ENCODE results near the gene GSTCD. TPM values are rescaled to one million over a fixed set of nuclear protein-coding genes. Genes with fewer than 3 reads are reported as not detected.

GSTCD gene
- total and polyA plus RNA-seq, 2 of the 4 experiments (the other 2 are of a cell fraction) = 5.2 to 20.3 TPM

- Histone ChIP-seq H3K14ac (replicated peaks; ENCODE audit: low read depth, low read length) (no peak overlapping the region), H4K91ac (ENCODE audit: insufficient read depth, low read depth, low read length) (no peak overlapping the region), H3K36me3 (ENCODE audit: control insufficient read depth, insufficient read depth, low read length) (no peaks in the 10 kb centered on the region), H3K18ac (ENCODE audit: low read depth, low read length) (no peak overlapping the region), H3K4ac (ENCODE audit: low read depth, low read length) (no peak overlapping the region), H3K79me1 (ENCODE audit: low read depth in 1 of 2, low read length in 2 of 2) (no peaks in the 10 kb centered on the region), H2BK20ac (ENCODE audit: low read depth, low read length) (no peak overlapping the region), H3K4me3 (ENCODE audit: insufficient read depth, low read depth, low read length) (no peak overlapping the region), H3K9me3 (ENCODE audit: control insufficient read depth, insufficient read depth, low read length) (no peaks in the 10 kb centered on the region), H2AK5ac (ENCODE audit: low read depth, low read length) (no peak overlapping the region), H4K8ac (ENCODE audit: low read depth in 2 of 2, low read length in 2 of 2) (no peak overlapping the region), H3K4me1 (ENCODE audit: control insufficient read depth, insufficient read depth, low read length) (no peaks in the 10 kb centered on the region), H3K27me3 (ENCODE audit: control insufficient read depth, insufficient read depth, low read length) (no peaks in the 10 kb centered on the region), H3K9ac (ENCODE audit: low read depth, low read length) (no peak overlapping the region), H2AFZ (replicated peaks; ENCODE audit: low read length, poor library complexity) (no peak overlapping the region), H3K56ac (ENCODE audit: extremely low read depth, insufficient read depth, low read length) (no peak overlapping the region), H2BK120ac (ENCODE audit: low read depth, low read length) (no peak overlapping the region), H4K20me1 (ENCODE audit: insufficient read depth, low read length) (no peaks in the 10 kb centered on the region), H2AK9ac (replicated peaks; ENCODE audit: low read depth, low read length, poor library complexity) (no peak overlapping the region), H3K27ac (ENCODE audit: insufficient read depth, low read length) (no peak overlapping the region), H3K23ac (ENCODE audit: low read depth, low read length) (no peak overlapping the region), H2BK15ac (ENCODE audit: low read depth, low read length) (no peak overlapping the region), H3K4me2 (ENCODE audit: low read depth, low read length) (no peak overlapping the region), H4K5ac (ENCODE audit: low read depth, low read length) (no peak overlapping the region), H3K9me1 (ENCODE audit: insufficient read depth, low read length) (no peaks in the 10 kb centered on the region), H2BK5ac (ENCODE audit: low read depth, low read length, poor library complexity, severe bottlenecking) (no peak overlapping the region)
- TF ChIP-seq NFE2L2 (IDR thresholded peaks at IDR 0.05; ENCODE audit: low read depth, low read length) = no peak
- no peak for TF ChIP-seq RAD21 (IDR thresholded peaks at IDR 0.05; ENCODE audit: low read length)
- no peak for TF ChIP-seq RCOR1 (IDR thresholded peaks at IDR 0.05; ENCODE audit: insufficient replicate concordance, low read length)
- TF ChIP-seq POLR2A (IDR thresholded peaks at IDR 0.05; ENCODE audit: low read depth, low read length) = no peak
- no peak for TF ChIP-seq CHD1 (IDR thresholded peaks at IDR 0.05; ENCODE audit: low read depth, low read length)
- no peak for TF ChIP-seq CTCF (conservative IDR thresholded peaks at IDR 0.05; ENCODE audit: low read depth, low read length)
- TF ChIP-seq FOS (IDR thresholded peaks at IDR 0.05; ENCODE audit: low read depth, low read length) = no peak
- TF ChIP-seq USF2 (IDR thresholded peaks at IDR 0.05; ENCODE audit: low read depth, low read length) = no peak
- TF ChIP-seq MXI1 (IDR thresholded peaks at IDR 0.05; ENCODE audit: borderline replicate concordance, low read depth, low read length) = no peak
- no peak for TF ChIP-seq RFX5 (IDR thresholded peaks at IDR 0.05; ENCODE audit: low read depth, low read length)
- no peak for TF ChIP-seq CEBPB (IDR thresholded peaks at IDR 0.05; ENCODE audit: low read depth, low read length)
- TF ChIP-seq MAFK (IDR thresholded peaks at IDR 0.05; ENCODE audit: low read depth, low read length) = no peak
- no peak for TF ChIP-seq MAZ (IDR thresholded peaks at IDR 0.05; ENCODE audit: borderline replicate concordance, low read depth, low read length)
- ChIA-PET CTCF (interaction anchor here (0.6 kb wide), 1 partner anchor 64 kb away, joined by 3 read pairs; no protein-coding TSS in a partner anchor), POLR2A (ENCODE audit: unreplicated experiment) (no interaction called here)
- WGBS, 2 experiments (ENCODE audit: extremely low coverage in 2 of 2, insufficient read length in 1 of 2) = no CpG with 5 or more reads among the region's 3 CpGs
- in situ Hi-C loops (cut with MboI; ENCODE audit: low sequenced_read_pairs) (no loop called here), dilution Hi-C loops (cut with HindIII; ENCODE audit: low sequenced_read_pairs, unreplicated experiment) (no loop called here), intact Hi-C loops (cut with micrococcal nuclease) (no loop called here)
- BruUV-seq (replicated peaks) = no TSS peak
- no peak; the same call in 1 of the 2 replicates for ATAC-seq (ENCODE audit: low read depth)
- DNase-seq = no peak
Measured at GRCh38 chr4:105661028-105661427, 47.6 kb upstream of the GSTCD start.

Measured in IMR-90 (cell line).